ENCODE measurements around the gene GRAMD1C. TPM values are rescaled to one million over a fixed set of nuclear protein-coding genes. Genes with fewer than 3 reads are reported as not detected.

The GRAMD1C gene
- total and polyA plus RNA-seq, 7 donors: 0.27 to 12.3 (median 3.6) TPM

- intact Hi-C loops (cut with DNase I): no loop called here
- H3K27ac ChIP-seq: no peak overlapping the region
- 76 to 89% methylated on average over 5 of the region's 5 CpGs for WGBS, 2 donors
Observed at GRCh38 chr3:113832477-113833164, 6.0 kb upstream of the GRAMD1C start.

GRCh38 chr3:113834983-113835382 lies 3.6 kb upstream of the GRAMD1C start:
- TF ChIP-seq EP300 (IDR thresholded peaks at IDR 0.05) (no peak), CTCF (IDR thresholded peaks at IDR 0.05) (no peak), POLR2A (IDR thresholded peaks at IDR 0.05) (no peak), POLR2AphosphoS5 (IDR thresholded peaks at IDR 0.05) (no peak)
- DNase-seq: no peak
- intact Hi-C loops (cut with DNase I): no loop called here
- H3K4me3 ChIP-seq: no peak overlapping the region
- no peaks in the 10 kb centered on the region for H3K36me3 ChIP-seq
- H3K4me1 ChIP-seq: peaks cover 0 to 9% (median 0%) of the 10 kb centered on the region in 4 donors
- no peaks in the 10 kb centered on the region for H3K27me3 ChIP-seq
- no peak overlapping the region for H3K27ac ChIP-seq
- H3K9me3 ChIP-seq: no peaks in the 10 kb centered on the region

More at GRCh38 chr3:113832477-113833164, 6.0 kb upstream of the GRAMD1C start:
- DNase-seq: no peak
- no peak overlapping the region for H3K4me3 ChIP-seq
- no peaks in the 10 kb centered on the region for H3K4me1 ChIP-seq
- no peaks in the 10 kb centered on the region for H3K9me3 ChIP-seq
- no peaks in the 10 kb centered on the region for H3K27me3 ChIP-seq
- no peak for TF ChIP-seq CTCF (IDR thresholded peaks at IDR 0.05)
- no peak for TF ChIP-seq EP300 (IDR thresholded peaks at IDR 0.05)
- TF ChIP-seq POLR2AphosphoS5 (IDR thresholded peaks at IDR 0.05): no peak
- no peak for TF ChIP-seq POLR2A (IDR thresholded peaks at IDR 0.05)
- no peaks in the 10 kb centered on the region for H3K36me3 ChIP-seq

- TF ChIP-seq EP300 (IDR thresholded peaks at IDR 0.05) (no peak), POLR2A (IDR thresholded peaks at IDR 0.05) (no peak)
- DNase-seq: no peak
- Histone ChIP-seq H3K9me3 (no peaks in the 10 kb centered on the region), H3K27me3 (no peaks in the 10 kb centered on the region), H3K36me3 (no peaks in the 10 kb centered on the region), H3K4me3 (peak overlapping the region in 1 of 4 donors; percentile 50), H3K4me1 (peaks cover 0 to 9% (median 0%) of the 10 kb centered on the region in 4 donors), H3K27ac (no peak overlapping the region)
- intact Hi-C loops (cut with DNase I): loop anchor here (2.0 kb wide), 1 partner anchor 103 kb away; no protein-coding TSS in a partner anchor
- WGBS, 2 donors: 44 to 75% methylated on average over 2 of the region's 2 CpGs
Observed at GRCh38 chr3:113839551-113839950, 963 bp downstream of the GRAMD1C start.

DNA sequence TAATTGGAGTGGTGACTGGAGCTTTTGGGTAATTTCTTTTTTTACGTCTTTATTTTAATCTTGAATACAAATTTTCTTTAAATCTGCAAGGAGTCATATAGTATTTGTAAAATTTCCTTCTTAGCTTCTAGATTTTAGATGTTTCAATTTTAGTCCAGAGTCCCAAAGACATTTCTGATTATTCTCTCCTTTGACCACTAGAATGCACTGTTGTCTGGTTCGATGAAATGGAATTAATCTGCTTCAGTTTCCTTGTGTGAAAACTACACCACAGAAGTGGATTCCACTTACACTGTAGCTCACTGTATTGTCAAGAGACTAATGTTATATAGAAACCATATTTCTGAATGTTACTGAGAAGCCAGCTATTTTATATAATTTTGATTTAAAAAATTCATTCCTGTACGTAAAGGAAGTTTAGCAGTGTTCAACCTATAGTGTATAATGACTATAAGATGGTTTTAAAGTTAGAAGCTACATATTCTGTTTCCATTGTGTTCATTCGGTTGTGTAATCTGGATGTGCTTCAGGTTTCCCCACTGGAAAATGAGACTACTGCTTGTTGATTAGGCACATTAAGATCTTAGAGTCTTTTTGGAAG lies 6.1 kb downstream of the GRAMD1C start:
- DNase-seq: no peak
- Histone ChIP-seq H3K4me1 (no peaks in the 10 kb centered on the region), H3K27ac (no peak overlapping the region), H3K27me3 (no peaks in the 10 kb centered on the region), H3K36me3 (no peaks in the 10 kb centered on the region), H3K9me3 (no peaks in the 10 kb centered on the region), H3K4me3 (no peak overlapping the region)
- TF ChIP-seq POLR2A (IDR thresholded peaks at IDR 0.05) (no peak), CTCF (IDR thresholded peaks at IDR 0.05) (peak in 3 of 4 experiments; percentile 21 to 33 (median 32))
- 43 to 58% methylated on average over 4 of the region's 4 CpGs for WGBS, 2 donors
- intact Hi-C loops (cut with DNase I): loop anchor here (5.0 to 10.0 kb wide), 2 partner anchors 68 to 210 kb away; partner anchors contain the start of genes CCDC191 and QTRT2

- H3K4me1 ChIP-seq: no peaks in the 10 kb centered on the region
- no peaks in the 10 kb centered on the region for H3K27me3 ChIP-seq
- no peak overlapping the region for H3K27ac ChIP-seq
- H3K36me3 ChIP-seq: no peaks in the 10 kb centered on the region
- H3K9me3 ChIP-seq: no peaks in the 10 kb centered on the region
- no peak overlapping the region for H3K4me3 ChIP-seq
- DNase-seq: no peak
- no peak for TF ChIP-seq EP300 (IDR thresholded peaks at IDR 0.05)
- no peak for TF ChIP-seq POLR2AphosphoS5 (IDR thresholded peaks at IDR 0.05)
- TF ChIP-seq POLR2A (IDR thresholded peaks at IDR 0.05): no peak
- no peak for TF ChIP-seq CTCF (IDR thresholded peaks at IDR 0.05)
- intact Hi-C loops (cut with DNase I): loop anchor here (10.0 kb wide), 1 partner anchor 208 kb away; the partner anchor contains the start of genes CCDC191 and QTRT2
Observed at GRCh38 chr3:113847247-113847646, 8.7 kb downstream of the GRAMD1C start.

All from sigmoid colon (tissue), 7 donors.